Ureter (tissue), 1 donor: ENCODE measurements around the gene IFFO2. TPM values are rescaled to one million over a fixed set of nuclear protein-coding genes. Genes with fewer than 3 reads are reported as not detected.

ENCODE experiments used
- DNase-seq: peaks from one replicate; pipeline ENCODE4 v3.0.0-alpha.2; 2020; ENCODE audit warnings: low spot score
- total RNA-seq: library from RNA; stranded (reverse); gene quantifications from one replicate; pipeline ENCODE4 v1.2.4, GENCODE V29; 2023
- donor health status: DM: yes; HTN: yes; CAD: no.

Gene IFFO2
- total RNA-seq, 1 donor from 2014 or later: 15.0 TPM

- DNase-seq: no peak
These were observed 16.1 kb upstream of the IFFO2 start for GRCh38 chr1:18972531-18972930.

DNA sequence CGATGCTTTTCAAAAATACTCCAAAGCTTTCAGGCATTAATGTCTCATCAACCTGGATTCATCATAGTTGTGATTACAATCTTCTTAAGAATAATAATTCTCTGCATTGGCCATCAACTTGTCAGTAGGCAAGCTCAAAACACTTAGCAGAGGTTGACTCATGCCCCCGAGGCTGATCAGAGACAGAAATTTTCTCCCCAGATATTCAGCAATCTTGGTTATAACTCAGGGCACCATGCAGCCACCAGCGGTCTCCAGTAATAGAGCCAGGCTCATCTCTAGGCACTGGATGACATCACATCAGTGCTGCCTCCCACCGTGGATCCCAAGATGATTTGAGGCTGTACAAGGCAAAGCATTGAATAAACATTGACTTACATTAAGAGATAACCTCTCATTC is 14.3 kb upstream of the IFFO2 start:
- no peak for DNase-seq

DNA sequence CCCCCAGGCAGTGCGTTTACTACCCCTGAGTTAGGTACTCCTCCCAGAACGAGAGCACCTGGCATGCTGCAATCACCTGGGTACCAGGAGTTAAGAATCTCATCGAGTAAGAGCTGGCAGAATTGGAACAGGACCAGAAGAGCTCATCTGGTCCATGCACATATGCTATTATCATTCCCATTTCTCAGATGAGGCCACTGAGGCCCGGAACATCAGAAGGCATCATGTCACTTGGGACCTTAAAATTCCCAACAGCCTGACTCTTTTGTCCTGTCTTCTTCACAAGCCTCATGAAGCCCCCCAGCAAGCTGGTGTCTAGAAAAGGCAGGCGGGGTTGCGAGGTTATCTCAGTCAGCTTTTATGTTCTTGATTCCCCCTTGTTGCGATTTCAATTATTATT is 13.9 kb upstream of the IFFO2 start:
- no peak for DNase-seq

- no peak for DNase-seq
These were observed 10.7 kb upstream of the IFFO2 start for GRCh38 chr1:18967066-18967690.

DNA sequence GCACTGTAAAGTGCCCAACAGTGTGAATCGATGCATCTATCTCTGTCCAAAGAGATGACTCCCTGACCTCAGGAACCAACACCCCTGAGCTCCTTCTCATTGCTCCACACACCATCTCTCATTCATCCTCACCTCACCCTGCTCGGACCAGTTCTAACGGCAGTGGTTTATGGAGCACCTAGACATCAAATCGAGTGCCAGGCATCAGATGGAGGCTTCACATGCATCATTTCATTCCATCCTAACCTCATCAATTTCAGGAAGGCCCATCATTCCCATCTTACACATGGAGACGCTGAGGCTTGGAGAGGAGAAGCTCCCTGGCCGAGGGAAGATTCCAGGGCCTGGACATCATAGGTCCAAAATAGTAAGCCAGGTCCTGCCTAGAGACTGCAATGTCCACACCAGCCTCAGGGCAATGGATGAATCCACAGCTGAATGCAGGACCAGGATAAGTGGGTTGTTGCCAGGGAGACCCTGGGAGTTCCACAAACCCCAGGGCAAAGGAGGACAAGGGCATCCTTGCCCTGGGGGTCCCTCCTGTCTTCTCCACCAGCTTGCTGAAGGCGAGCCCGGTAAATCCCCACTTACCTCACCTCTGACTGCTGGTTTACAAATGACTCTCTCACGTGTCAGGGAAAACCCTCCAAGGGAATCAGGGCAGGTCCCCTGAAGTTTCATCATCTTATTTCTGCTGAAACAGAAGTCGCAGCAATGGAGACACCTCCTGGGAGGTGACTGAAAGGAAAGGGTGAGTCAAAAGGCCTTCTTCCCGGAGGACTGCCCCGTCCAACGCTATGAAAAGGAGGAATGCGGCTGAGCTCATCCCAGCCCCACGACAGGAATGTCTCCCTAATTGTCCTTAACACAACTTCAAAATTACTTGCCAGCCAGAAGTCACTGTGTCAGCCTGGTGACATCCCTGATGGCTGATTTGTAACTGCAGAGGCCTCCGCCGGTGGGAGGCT is 9.0 kb upstream of the IFFO2 start:
- DNase-seq: no peak

DNA sequence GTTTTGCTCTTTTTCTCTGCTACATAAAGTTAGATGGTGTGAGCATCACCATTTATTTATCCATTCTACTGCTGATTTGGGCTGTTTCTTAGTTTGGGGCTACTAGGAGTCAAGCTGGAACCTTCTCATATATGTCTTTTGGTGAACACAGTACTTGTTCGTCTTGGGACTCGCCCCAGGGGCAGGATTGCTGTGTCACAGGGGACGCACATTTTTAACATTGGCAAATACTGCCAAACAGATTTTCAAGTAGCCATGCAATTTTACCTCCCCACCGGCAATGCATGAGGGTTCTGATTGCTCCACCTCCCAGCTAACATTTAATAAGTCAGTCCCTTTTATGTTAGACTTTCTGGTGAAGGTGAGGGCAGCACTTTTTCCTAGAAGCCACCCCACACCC is 7.5 kb upstream of the IFFO2 start:
- DNase-seq: no peak

DNA sequence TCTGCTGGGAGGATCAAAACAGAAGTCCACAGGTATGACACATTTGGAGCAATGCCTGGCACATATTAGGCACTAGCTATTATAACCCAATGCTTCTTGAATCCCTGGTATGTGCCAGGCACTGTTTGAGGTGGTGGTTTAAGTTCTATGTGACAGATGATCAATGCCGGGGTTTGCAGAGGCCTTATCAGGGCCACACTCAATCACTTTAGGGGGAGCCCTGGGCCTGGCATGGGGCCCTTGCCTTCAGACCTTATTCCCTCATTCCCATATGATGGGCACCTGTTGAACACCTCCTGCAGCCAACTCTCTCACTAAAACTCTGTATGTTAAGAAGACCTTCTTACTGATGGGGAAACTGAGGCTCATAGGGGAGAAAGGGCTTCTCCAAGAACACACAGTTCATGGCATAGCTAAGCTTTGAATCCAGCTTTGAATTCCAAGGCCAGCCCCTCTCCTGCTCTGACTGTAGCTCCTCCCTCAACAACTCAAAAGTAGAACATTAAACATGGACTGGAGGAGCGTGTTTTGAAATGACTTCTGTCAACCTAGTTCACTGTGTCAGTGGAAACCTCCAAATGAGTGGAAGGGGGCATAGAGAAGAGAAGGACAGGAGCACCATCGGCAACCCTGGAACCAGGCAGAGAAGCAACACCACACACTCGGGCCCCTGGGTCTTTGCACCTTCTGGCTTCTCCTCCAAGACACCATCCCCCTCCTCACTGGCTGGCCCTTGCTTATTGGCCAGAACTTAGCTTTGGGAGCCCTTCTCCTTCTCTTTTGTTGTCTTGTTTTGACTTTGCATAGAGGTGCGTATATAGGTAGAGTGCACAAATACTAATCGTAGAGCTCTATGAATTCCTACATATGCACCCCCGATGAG is 6.6 kb upstream of the IFFO2 start:
- DNase-seq: no peak

- DNase-seq: no peak
These were observed 5.7 kb upstream of the IFFO2 start for GRCh38 chr1:18962121-18962721.

GRCh38 chr1:18960821-18961220 is 4.3 kb upstream of the IFFO2 start:
- no peak for DNase-seq

DNA sequence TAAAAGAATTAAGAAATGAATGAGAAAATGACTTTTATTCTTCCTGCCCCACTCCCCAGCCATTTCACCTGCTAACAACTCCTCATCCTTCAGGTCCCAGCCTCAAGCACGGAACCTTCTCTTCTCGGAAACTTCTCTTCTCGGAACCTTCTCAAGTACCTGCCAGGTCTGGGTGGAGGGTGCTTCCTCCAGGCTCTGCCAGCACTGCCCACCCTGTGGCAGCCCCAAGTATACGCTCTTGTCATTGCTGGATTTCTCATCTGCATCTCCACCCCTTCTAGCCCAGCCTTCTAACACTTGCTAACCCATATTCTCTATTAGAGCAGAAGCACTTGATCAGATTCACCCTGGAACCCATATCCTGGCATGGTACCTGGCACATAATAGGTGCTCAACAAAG is 3.9 kb upstream of the IFFO2 start:
- DNase-seq: no peak

- DNase-seq: no peak
These were observed 3.1 kb upstream of the IFFO2 start for GRCh38 chr1:18959591-18959990.

DNA sequence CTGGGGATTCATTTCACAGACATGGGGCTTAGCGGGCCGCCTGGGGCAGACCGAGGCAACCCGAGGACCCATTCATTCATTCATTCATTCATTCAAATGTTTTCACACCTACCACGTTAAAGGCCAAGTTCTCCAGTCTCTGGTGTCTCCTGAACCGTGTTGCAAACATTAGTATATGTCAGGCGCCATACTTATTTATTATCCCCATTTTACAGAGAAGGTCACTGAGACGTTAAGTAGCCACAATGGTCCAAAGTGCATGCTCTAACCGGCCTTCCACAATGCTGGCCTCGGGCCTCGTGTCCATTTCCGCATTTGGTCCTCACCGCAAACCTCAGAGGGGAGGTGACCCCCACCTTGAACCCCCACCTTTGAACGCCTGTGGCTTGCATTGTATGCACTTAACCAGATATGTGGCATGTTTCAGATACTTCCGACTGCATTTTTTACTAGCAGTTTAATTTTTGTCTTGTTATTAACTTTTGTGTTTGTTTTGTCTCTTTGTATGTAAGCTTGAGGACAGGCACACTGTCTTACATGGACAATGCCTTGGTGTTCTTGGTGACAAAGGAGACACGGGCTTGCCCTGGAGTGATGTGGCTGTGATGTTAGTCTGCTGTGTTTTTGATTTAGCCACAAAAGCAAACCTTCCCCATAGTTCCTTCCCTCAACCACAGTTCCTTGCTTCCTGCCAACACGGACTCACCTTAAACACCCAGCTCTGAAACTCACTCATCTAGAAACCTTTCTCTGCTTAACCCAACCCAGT is 1.2 kb upstream of the IFFO2 start:
- DNase-seq: no peak

GRCh38 chr1:18957136-18957521 is 653 bp upstream of the IFFO2 start:
- peak; percentile 66 for DNase-seq

- peak; percentile 65 for DNase-seq
These were observed 859 bp downstream of the IFFO2 start for GRCh38 chr1:18955441-18956192.

DNA sequence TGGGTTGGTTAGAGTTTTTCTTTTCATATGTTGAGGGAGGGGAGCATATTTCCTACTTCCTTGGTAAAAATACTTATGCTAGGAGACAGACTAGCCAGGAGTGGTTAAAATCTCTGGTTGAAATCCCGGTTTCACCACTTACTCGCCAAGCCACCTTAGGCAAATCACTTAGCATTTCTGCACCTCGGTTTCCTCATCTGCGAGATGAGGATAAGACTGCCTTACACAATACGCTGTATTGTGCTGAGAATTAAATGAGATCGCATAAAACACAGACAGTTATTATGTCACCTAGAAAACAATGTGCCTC is 1.4 kb downstream of the IFFO2 start:
- no peak for DNase-seq

DNA sequence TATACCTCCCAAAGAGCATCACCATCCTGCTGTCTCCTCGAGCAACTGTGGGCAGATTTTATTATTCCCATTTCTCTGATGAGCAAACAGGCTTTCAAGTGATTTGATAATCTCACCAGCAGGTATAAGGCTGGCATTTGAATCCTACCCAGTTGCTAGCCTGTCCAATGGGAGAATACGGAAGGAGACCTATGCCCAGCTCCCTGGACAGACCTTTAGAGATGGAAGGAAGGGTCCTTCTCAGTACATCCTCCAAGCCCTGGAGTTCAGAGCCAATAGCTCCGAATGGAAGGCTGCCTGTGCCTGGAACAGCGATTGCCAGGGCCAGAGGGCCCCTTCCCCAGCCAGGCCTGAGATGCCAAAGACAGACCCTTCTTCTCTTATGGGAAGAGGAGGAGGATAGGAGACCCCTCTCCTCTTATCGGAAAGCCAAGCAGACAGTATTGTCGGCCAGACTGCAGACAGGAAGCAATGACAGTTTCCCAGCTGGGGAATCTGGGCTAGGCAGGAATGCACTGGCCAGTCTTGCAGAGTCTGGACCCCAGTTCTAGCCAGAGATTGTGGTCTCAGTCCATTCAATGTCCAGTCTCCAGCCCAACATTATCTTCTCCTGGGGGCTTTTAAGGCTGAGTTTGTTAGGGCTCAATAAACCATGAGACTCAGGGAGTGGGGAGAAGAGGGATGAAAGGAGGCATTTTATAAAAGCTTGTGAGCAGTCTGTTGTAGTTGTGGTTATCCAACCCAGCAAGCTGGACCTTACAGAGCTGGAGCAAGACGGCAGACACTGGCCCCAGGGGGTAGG is 2.0 kb downstream of the IFFO2 start:
- DNase-seq: no peak

DNA sequence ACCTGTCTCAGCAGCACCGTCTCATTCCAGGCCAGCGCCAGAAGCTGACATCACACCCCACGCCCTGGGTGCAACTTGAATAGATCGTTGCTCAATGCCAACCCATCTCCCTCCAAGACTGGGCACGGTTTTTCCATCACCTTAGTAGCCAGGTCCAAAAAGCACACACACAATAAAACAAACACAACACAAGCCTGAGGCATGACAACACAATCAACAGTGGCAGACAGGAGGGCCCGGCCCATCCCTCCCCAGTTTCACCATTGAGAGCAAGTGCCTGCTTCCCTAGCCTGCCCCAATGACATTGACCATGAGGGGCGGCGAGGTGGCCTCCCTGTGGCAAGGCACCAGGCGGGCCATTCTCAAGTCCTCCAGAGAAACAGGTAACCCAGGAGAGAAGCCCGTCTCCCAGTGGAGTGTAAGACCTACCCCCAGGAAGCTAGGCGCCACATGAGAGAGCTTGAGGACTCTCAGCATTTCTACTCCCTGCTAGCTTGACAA is 2.7 kb downstream of the IFFO2 start:
- DNase-seq: no peak

DNA sequence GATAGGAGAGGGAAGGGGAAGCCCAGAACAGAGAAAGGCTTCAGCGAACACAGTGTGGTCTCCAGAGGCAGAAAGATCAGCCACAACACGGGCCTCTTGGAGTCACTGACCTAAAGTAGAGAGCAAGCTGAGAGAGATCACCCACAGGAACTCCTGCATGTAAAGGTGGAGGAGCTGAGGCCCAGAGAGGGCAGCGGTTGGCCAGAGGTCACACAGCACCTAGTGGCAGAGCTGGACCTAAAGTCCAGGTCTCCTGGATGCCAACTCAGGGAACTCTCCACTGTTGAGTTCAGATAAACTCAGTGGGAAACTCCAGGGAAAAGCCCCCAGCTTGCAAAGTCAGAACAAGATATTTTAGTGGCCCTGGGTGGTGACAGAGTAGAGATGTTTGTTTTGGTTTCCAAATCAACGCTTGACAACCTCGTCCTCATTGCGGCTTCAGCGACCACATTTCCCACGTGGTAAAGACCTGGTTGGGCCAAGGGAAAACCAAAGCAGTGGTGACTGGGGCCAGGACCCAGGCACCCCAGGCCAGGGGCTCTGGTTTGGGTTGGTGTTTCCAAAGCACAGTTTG is 4.6 kb downstream of the IFFO2 start:
- DNase-seq: no peak

DNA sequence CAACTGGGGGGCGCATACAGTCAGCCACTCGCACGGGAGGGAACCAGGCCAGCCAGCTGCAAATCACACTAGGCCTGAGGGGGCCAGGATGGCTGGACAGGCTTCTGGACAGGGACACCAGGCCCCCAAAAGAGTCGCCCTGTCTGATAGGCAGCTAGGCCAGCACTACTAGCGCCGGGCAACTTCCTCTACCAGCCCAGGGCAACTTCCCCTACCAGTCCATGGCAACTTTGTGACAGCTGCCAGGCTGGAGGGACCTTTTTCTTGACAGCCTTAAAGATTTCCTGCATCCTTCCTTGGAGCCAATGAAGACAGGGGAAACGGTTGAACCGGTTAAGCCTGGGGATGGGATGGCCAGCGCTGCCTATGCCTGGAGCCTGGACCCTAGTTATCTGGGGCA is 5.1 kb downstream of the IFFO2 start:
- DNase-seq: no peak
